GM21381 (cell line): ENCODE results near the gene SYNDIG1L.
"Not testable (repeated sequence)": the region's sequence is repeated elsewhere in the genome, so short reads cannot be mapped to it uniquely, and the experiment has no call there.

Source experiments
- ATAC-seq: cut with Tn5 transposase; IDR thresholded peaks from one replicate; pipeline ENCODE4 v1.9.1; 2021; ENCODE audit warnings: mild to moderate bottlenecking, moderate library complexity; ENCODE audit not compliant: unreplicated experiment

The SYNDIG1L gene

GRCh38 chr14:74403619-74404417, 22.2 kb downstream of the SYNDIG1L start:
- ATAC-seq, result no peak

GRCh38 chr14:74402401-74403251, 23.4 kb downstream of the SYNDIG1L start:
- no peak for ATAC-seq

GRCh38 chr14:74401504-74402241, 24.3 kb downstream of the SYNDIG1L start:
- peak; percentile 81 for ATAC-seq

- ATAC-seq, result no peak
Observed at GRCh38 chr14:74400919-74401503, 25.0 kb downstream of the SYNDIG1L start.

GRCh38 chr14:74400031-74400685, 25.9 kb downstream of the SYNDIG1L start:
- ATAC-seq, result no peak

GRCh38 chr14:74395094-74395493, 30.9 kb downstream of the SYNDIG1L start:
- no peak for ATAC-seq

GRCh38 chr14:74394549-74394948, 31.5 kb downstream of the SYNDIG1L start:
- ATAC-seq, result no peak

- no peak for ATAC-seq
Observed at GRCh38 chr14:74392616-74393570, 33.1 kb downstream of the SYNDIG1L start.

- ATAC-seq, result no peak
Observed at GRCh38 chr14:74391479-74391878, 34.5 kb downstream of the SYNDIG1L start.

- not testable (repeated sequence) for ATAC-seq
Observed at GRCh38 chr14:74390505-74390904, 35.5 kb downstream of the SYNDIG1L start.

- ATAC-seq, result no peak
Observed at GRCh38 chr14:74389980-74390379, 36.0 kb downstream of the SYNDIG1L start.

GRCh38 chr14:74382231-74382630, 43.8 kb downstream of the SYNDIG1L start:
- ATAC-seq, result no peak

GRCh38 chr14:74381571-74381970, 44.4 kb downstream of the SYNDIG1L start:
- ATAC-seq, result not testable (repeated sequence)

- ATAC-seq, result no peak
Observed at GRCh38 chr14:74380845-74381244, 45.2 kb downstream of the SYNDIG1L start.

- no peak for ATAC-seq
Observed at GRCh38 chr14:74380172-74380571, 45.8 kb downstream of the SYNDIG1L start.

GRCh38 chr14:74377976-74378690, 47.9 kb downstream of the SYNDIG1L start:
- ATAC-seq, result no peak

- ATAC-seq, result no peak
Observed at GRCh38 chr14:74368441-74368840, 57.6 kb downstream of the SYNDIG1L start.

GRCh38 chr14:74368026-74368425, 58.0 kb downstream of the SYNDIG1L start:
- ATAC-seq, result no peak
